HG03378 (cell line): ENCODE data around the gene RAB11A.

Experiments used
- ATAC-seq: cut with Tn5 transposase; IDR thresholded peaks from one replicate; pipeline ENCODE4 v1.9.1; 2021; ENCODE audit warnings: mild to moderate bottlenecking, moderate library complexity; ENCODE audit not compliant: unreplicated experiment

RAB11A gene

DNA sequence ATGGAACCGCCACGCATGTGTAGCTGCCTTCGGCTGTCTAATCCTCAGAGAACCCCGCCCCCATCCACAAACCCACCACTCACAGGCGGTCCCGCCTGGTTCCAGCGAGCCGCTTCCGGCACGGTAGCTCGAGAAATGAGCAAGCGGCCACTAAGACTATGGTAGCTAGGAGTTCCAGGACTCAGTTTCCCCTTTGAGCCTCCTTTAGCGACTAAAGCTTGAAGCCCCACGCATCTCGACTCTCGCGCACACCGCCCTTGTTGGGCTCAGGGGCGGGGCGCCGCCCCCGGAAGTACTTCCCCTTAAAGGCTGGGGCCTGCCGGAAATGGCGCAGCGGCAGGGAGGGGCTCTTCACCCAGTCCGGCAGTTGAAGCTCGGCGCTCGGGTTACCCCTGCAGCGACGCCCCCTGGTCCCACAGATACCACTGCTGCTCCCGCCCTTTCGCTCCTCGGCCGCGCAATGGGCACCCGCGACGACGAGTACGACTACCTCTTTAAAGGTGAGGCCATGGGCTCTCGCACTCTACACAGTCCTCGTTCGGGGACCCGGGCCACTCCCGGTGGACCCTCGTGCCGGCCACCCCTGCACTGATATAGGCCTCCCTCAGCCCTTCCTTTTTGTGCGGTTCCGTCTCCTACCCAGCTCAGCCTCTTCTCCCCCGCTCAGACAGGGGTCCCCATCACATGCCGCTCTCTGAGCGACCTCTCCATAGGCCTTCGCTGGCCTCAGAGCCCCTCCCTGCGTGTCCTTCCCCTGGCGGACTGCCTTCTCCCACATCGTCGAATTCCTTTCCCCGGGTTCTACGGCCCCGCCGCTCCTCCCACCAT is at the start of gene RAB11A:
TSS of gene RAB11A (plus strand) at position 366 of the 828 bp plus-strand sequence. CDS start at position 461, 95 bp downstream.
- ATAC-seq = peak; percentile 74

DNA sequence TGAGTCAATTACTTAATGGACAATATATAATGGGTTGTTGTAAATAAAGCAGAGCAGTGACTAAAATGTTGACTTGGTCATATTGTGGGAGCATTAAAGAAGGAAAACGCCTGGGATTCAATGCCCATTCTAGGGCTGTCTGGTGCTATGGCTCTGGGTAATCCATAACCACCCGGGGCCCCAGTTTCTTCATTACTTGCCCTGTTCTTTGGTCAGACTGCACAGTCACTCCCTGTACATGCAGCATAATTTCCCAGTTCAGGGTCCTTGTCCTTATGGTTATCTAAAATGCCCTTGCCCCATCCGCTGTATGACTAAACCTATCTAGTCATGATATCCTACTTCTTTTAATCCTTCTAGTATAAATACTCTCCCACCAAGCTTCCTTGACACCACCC is 49.7 kb upstream of the RAB11A start:
- ATAC-seq = no peak

DNA sequence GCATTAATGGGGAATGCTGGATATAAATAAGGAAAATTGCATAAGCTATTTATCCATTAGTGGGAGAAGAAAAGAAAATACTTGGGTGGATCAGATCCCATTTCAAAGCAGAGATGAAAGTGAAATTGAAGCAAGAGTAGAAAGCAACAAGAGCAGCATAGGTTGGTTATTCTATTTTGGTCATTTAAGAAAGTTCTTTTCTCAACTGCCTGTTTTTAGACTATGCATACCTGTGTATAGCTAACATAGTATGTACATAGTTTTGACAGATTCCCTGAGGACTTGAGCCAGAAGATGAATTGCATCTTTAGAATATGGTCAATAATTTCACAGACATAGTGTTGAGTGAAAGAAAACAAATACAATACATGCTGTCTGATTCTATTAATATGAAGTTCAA is 48.2 kb upstream of the RAB11A start:
- no peak for ATAC-seq

DNA sequence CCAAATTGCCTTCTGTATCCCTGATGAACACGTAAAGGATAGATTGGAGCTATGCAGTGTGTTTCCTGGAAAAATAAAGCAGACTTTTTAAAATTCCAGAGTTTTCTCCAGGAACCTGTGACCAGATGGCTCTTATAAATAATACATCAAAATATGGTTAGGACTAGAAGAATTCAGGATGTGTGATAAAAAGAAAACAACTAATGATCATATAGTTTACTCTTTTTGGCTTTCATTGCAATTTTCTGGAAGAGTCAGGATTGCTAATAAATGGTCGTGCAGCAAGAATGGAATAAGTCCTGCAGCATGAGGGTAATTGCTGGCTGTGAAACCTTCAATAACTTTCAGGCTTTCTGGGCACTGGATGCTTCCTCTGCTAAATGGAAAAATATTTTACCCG is 47.0 kb upstream of the RAB11A start:
- ATAC-seq = no peak

DNA sequence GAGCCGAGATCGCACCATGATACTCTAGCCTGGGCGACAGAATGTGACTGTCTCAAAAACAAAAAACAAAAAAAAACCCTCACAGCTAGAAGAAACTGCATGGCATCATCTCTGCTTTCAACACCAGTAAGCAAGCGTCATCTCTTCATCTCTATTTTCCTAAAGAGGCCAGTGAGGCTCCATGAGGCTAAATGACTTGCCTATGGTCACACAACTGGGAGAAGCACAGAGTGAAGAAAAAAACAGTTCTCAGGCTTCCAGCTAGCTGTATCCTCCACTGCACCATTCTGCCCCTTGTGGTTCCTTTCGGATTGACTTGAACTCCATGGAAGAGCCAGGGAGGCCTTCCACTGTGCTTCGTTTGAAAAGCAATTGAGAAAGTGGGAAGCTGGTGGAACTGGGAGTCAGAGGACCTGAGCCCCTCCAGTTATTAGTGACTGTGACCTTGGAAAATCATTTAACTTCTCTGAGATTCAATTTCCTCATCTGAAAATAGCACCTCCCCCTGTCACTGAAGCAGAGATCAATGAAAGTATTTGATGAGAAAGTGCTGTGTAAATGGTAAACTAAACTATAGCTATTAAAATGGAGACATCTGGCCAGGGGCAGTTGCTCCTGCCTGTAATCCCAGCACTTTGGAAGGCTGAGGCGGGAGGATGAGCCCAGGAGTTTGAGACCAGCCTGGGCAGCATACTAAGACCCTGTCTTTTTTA is 45.1 kb upstream of the RAB11A start:
- ATAC-seq = no peak

DNA sequence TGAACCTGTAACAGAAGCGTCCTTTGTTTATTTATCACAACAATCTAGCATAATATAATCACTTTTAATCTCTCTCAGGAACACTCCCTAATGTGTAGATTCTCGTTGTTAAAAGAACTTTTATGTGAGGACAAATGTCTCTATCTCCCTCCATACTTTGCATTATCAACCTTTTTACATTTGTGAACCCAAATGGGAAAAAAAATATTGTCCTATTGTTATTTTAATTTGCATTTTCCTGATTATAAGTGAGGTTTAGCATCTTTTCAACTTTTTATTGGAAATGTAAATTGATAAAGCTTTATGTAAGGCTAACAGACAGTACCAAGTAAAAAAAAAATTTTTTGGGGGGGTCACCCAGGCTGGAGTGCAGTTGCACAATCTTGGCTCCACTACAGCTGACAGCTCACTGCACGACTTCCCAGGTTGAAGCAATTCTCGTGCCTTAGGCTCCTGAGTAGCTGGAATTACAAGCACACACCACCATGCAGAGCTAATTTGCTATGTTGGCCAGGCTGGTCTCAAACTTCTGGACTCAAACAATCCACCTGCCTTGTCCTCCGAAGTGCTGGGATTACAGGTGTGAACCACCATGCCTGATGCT is 44.2 kb upstream of the RAB11A start:
- ATAC-seq = no peak

DNA sequence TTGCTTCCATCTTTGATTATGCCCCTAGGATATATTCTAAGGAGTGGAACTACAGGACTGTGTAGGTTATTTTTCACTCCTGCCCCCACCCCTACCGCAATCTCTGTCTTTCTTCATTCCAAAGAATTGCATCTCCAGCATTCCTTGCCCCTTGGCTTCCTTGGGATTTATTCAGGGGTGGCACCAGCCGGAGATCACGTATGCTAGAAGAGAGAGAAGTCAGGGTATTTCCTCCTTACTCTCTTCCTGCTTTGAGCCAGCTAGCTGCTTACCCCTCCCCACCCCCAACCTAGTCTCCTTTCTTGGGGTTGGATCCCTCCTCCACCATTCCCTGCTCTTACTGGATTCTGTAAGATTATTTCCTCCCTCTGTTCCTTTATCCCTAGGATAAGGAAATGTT is 42.2 kb upstream of the RAB11A start:
- ATAC-seq = no peak

DNA sequence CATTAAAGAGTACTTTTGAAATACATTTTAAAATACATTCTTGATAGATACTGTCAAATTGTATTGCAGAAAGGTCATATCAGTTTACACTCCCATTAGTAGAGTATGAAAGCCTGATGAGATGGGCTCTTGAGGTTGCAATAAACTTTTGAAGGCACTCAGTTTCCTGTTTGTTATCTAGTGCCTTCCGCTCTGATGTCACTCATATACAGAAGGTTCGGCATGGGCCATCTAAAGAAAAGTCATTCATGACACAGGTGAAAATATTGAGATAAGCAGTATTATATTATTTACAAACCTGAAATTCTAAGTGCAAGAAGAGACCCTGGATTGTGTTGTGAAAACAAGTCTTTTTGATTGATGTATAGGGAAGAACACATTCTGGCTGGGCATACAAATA is 40.7 kb upstream of the RAB11A start:
- no peak for ATAC-seq

DNA sequence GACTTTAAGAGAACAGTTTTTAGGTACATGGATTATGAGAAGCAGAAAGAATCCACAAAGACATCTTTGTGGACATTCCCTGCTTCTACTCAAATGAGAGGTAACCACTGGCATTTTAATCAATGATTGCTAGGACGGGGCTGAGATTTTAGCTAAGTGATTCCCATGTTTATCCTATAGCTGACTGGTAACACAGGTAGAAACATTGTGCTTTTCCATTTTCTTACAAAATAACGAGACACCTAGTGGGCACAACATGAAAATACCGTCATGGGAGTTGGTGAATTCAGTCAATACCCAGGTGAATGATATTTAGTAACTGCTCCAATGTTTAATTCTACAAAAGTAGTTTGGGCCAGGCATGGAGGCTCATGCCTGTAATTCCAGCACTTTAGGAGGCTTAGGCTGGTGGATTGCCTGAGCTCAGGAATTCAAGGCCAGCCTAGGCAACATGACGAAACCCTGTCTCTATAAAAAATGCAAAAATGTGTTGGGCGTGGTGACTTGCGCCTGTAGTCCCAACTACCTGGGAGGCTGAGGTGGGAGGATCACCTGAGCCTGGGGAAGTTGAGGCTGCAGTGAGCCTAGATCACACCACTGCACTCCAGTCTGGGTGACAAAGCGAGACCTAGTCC is 40.0 kb upstream of the RAB11A start:
- no peak for ATAC-seq

DNA sequence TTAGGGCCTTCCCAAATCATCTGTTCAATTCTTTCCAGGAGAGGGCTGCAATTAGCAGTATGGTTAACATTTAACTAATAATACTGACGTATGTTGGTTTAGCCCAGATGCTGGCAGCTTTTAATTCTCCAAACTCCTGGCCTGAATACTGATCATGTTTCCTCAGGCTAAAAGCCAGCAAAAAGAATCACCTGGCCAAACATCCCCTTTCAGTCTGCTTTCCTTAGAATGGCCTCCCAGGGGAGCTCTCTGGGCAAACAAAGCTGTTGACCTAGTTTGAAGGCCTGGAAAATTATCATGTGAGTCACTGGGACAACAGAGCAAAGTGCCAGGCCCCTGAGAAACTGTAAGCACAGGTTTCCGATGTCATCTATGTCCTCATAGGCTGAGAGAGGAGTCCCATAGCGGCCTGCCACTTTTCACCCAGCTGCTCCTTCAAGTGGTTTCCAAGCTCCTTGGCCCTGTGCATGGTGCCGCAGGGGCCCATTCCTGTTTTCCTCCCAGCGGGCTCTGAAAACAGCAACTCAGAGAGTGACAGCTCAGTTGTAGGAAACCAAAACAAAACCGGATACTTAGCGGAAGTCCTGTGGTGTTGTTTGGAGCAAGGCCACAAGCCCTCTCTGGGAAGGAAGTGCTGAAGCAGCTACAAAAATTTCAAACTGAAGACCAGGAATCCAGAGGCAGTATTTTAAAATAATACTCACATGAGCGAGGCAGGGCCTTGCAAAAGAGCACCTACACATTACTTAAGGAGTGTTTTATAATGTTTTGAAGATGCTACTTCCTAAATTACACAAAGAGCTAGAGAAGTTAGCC is 36.5 kb upstream of the RAB11A start:
- ATAC-seq = no peak

DNA sequence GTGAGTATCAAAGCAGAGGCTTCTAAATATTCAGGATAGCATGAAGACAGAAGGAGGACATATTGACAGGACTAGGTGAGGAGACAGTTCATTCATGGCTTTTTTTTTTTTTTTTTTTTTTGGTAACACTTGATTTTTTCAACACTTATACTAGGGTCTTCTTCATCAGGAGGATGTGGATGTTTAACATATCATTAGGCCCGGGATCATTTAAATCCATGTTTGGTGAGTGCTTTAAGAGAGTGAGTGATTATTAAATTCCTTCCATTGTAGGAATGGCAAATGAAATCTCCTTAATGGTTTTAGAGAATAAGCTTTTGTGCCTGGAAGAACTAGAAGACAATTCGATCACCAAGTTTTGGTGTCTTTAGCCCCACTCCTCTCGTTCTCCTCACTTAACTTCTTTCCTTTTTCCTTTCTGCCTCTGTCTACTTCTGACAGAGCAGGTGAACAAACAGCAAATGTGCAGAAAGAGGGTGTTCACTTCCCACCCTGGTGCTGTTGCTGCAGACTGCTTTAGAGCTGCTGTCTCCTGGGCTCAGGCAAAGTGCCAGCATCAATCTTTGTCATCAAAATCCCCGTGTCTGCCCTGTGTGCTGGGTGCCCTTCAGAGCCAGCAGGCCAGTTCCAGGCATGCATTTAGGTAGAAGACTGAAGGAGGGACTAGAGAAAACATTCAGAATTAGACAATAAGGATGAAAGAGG is 35.6 kb upstream of the RAB11A start:
- ATAC-seq = no peak

DNA sequence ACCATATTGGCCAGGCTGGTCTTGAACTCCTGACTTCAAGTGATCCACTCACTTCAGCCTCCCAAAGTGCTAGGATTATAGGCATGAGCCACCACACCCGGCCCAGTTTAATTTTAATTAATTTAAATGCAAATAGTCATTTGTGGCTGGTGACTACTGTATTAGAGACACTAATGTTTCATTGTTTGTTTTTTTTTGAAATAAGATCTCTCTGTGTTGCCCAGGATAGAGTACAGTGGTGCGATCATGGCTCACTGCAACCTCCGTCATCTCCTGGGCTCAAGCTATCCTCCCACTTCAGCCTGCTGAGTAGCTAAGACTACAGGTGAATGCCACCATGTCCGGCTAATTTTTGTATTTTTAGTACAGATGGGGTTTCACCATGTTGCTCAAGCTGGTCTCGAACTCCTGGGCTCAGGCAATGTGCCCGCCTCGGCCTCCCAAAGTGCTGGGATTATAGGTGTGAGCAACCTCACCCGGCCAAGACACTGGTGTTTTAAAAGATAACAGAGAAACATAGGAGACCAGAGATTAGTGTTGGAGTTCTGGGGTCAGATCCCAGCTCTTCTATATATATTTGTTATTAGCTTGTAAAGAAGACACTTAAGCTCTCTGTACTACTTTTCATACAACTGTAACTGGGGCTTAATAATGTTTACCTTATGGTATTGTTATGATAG is 34.5 kb upstream of the RAB11A start:
- ATAC-seq = no peak

DNA sequence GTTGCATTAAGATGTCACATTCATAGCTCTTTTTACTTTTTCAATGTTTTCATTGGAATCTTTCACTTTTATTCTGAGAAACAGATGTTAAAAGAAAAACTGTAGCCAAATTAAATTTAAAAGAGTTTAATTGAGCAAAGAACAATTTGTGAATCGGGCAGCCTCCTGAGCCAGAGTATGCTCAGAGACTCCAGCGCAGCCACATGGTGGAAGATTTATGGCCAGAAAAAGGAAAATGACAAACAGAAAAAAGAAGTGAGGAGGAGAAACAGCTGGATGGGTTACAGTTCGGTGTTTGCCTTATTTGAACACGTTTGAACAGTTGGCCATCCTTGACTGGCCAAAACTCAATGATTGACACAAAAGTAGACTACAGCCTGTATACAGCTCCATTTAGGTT is 33.8 kb upstream of the RAB11A start:
- no peak for ATAC-seq

DNA sequence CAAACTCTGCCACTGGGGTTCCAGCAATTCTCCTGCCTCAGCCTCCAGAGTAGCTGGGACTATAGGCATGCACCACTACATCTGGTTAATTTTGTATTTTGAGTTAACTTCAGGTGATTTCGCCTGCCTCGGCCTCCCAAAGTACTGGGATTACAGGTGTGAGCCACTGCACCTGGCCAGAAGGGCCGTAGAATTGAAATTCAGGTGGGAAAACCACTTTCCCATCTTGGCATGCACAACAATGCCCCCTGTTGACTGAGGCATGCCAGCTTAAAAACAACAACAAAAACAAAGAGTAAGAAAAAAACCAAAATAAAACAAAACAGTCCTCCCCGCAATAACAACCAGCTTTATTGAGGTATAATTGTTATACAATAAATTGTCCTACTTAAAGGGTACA is 32.6 kb upstream of the RAB11A start:
- no peak for ATAC-seq

DNA sequence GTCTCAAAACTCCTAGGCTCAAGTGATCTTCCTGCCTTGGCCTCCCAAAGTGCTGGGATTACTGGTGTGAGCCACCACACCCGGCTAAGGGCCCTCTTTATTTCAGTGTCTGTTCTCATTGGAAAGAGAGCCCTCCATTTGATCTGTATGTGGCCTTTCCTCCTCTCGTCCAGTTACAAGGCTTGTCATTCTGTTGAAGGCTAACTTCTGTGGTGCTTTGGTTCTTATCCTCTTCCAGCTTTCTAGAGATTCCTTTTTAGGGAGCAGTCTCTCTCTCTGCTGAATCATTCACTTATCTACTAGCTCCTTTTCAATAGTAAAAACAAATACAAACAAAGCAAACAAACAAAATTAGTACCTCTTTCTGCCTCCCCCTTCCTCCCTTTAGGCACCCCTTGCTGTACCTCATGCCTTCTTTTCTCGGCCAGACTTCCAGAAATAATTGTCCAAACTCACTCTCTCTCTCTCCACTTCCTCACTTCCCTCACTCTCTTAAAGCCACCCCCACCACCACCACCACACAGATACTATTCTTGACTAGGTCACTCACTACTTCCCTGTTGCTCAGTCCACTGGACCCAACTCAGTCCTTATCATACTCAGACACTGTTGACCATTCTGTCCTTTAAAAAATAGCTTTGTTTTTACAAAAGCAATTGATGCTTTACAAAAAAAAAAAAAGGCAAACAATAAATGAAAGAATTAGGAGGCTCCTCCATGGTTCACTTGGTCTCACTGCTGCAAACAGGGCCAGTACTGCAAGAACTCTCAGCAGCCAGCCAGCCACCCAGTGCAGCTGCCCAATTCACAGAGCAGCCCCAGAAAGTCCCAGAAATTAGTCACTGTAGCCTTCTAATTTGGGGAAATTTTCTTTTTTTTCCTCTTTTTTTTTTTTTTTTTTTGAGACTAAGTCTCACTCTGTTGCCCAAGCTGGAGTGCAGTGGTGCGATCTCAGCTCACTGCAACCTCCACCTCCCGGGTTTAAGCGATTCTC is 31.7 kb upstream of the RAB11A start:
- no peak for ATAC-seq

DNA sequence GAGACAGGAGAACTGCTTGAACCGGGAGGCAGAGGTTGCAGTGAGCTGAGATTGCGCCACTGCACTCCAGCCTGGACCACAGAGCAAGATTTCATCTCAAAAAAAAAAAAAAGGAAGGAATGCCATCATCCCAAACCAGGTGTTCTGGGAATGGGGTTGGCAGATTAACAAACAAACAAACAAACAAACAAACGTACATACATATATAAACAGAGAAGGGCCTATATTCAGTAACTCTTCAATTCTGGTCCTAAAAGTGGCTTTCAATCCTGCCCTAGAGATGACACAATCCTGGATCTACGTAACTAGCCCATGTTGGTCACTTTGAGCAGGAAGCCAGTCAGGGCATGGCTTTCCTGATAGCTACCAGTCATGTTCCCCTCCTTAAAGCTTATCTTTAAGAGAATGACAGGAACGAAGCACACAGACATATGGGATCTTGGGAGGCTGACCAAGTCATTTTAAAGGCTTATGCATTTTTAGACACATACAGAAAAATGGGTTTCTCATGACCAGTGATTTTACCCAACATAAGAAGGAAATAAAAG is 29.9 kb upstream of the RAB11A start:
- no peak for ATAC-seq

DNA sequence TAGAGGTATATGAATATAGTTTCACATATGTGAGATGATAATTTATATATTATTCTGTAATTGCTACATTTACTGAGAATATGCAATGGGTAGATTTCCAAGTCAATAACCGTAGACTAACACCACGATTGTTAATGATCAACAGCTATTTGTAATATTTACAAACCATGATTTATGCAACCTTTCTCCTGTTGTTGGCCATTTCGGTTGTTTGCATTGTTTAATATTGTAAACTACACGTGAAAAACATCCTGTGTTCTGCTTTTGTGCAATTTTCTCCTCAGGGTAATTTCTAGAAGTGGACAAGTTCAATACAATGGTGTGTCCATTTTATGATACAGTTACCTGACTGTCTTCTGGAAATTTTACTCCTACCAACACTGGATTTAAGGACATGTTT is 29.3 kb upstream of the RAB11A start:
- ATAC-seq = no peak
